Adrenal gland (tissue), 12 donors: ENCODE results near the gene ATXN1. TPM values are rescaled to one million over a fixed set of nuclear protein-coding genes. Genes with fewer than 3 reads are reported as not detected.
A peak's percentile ranks its signal among the peaks of the same experiment; 100 is the strongest.

Experiments used
- DNase-seq, 7 donors: peaks; one replicate each; pipeline ENCODE4 v3.0.0-alpha.2; 2019 to 2020
- H3K27ac ChIP-seq, 5 donors: fragments of 200-600 bp; sonication (generic) in 4 of 5; 1 replicate in 3 of 5; 2 replicates in 2 of 5; pipeline versions ENCODE4 v1.5.1 to v1.8.0; 2016 to 2020; ENCODE audit warnings: mild to moderate bottlenecking in 1 of 5
- H3K27me3 ChIP-seq: fragments of 200-600 bp; 2 replicates; pipeline ENCODE4 v1.8.0; 2021
- H3K36me3 ChIP-seq, 2 donors: fragments of 200-600 bp; replicated peaks in 1 of 2; 1 replicate in 1 of 2; 2 replicates in 1 of 2; pipeline versions ENCODE4 v1.5.1 to v1.8.0; 2018 to 2022
- H3K4me1 ChIP-seq, 2 donors: fragments of 200-600 bp; replicated peaks in 1 of 2; 1 replicate in 1 of 2; 2 replicates in 1 of 2; pipeline versions ENCODE4 v1.5.1 to v1.8.0; 2018 to 2021
- H3K4me3 ChIP-seq, 4 donors: fragments of 200-600 bp; sonication (generic) in 3 of 4; one replicate each; pipeline ENCODE4 v1.5.1; 2016 to 2018
- H3K9me3 ChIP-seq, 3 donors: fragments of 200-600 bp; sonication (generic) in 1 of 3; replicated peaks in 1 of 3; 1 replicate in 2 of 3; 2 replicates in 1 of 3; pipeline versions ENCODE4 v1.5.1 to v1.8.0; 2016 to 2021
- POLR2A ChIP-seq, 2 donors: fragments of 450-650 bp; IDR thresholded peaks; one replicate each; pipeline ENCODE4 v1.6.1; 2017; ENCODE audit warnings: antibody characterized with exemption in 2 of 2, mild to moderate bottlenecking in 2 of 2, moderate library complexity in 1 of 2
- whole genome bisulfite sequencing, 4 donors: extraction: QIAGEN DNeasy Blood & Tissue Kit in 2 of 4; methylation state at CpG; one replicate each; pipeline versions ENCODE4 v1.1.5 to v1.1.7; 2013 to 2017; 5-methylcytosine and 5-hydroxymethylcytosine counted together
- intact Hi-C, 2 donors: fragments of 100-400 bp; cut with DNase I; formaldehyde crosslinking; loops; one replicate each; pipeline versions ENCODE4 v1.14.1 to v1.15.0; 2022 to 2023
- polyA plus RNA-seq, 3 donors: library from polyadenylated mRNA; stranded (reverse); fragments of 200-250 nt in 2 of 3; fragments of 350-450 nt in 1 of 3; fragmentation: Illumina TruSeq in 1 of 3; extraction: RNeasy Lipid Tissue Mini Kit (QIAGEN cat#74804) in 1 of 3; gene quantifications; one replicate each; pipeline ENCODE4 v1.2.3, GENCODE V29; 2013 to 2014
- total RNA-seq, 9 donors: library from RNA; depleted of rRNA in 4 of 9; stranded (reverse); fragments of >200 nt in 4 of 9; fragments of 120-200 nt in 1 of 9; fragmentation: NEBNext Ultra II Directional in 1 of 9; extraction: Animal tissue kit (Norgen Biotek cat#: 25700) in 1 of 9; gene quantifications; one replicate each; pipeline versions ENCODE4 v1.1.0 to v1.2.4, GENCODE V29; 2013 to 2023
- TF ChIP-seq, protein P1 (sequence below), 6 experiments: fragments of 450-650 bp in 4 of 6; fragments of 200-600 bp in 2 of 6; sonication (generic) in 1 of 6; IDR thresholded peaks; 1 replicate in 5 of 6; 2 replicates in 1 of 6; pipeline versions ENCODE4 v1.5.1 to v1.8.0; 2016 to 2021; ENCODE audit warnings: antibody characterized with exemption in 6 of 6, mild to moderate bottlenecking in 2 of 6, moderate library complexity in 1 of 6
- donor health status: healthy with polysubstance abuse.
- donor health status: Bipolar disorder and iron deficiency.
- donor health status: DM: yes; HTN: yes; CAD: no.
- donor health status: DM: no; HTN: no; CAD: no.
- donor health status: DM: no; HTN: no; CAD: no.
- donor health status: DM: yes; HTN: yes; CAD: no.

Gene ATXN1
- total and polyA plus RNA-seq, 12 donors = 3.4 to 51.3 (median 25.4) TPM

DNA sequence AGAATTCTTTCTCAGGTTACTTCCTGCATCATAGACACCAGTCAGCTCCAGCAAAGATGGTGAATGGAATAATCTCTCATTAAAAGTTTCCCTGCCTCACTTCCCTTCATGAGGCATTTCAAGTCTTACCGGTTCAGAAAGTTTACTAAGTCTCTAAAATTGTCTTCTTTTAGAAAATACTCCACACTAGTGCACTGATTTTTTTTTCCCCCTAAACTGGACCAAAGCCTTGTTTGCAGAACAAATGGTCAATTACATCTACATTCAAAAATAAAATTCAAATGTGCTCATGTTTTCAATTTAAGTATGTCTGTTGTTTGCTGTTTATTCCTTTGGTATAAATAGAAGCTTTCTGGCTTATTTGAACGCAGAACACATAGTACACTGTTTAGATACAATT lies 411.7 kb downstream of the ATXN1 start:
- H3K27me3 ChIP-seq = no peaks in the 10 kb centered on the region
- no peak overlapping the region for H3K27ac ChIP-seq
- peaks cover 11 to 20% of the 10 kb centered on the region in 2 donors for H3K4me1 ChIP-seq
- WGBS, 4 donors = 88 to 96% (median 93%) methylated on average over 2 of the region's 2 CpGs
- TF ChIP-seq, protein P1, sequence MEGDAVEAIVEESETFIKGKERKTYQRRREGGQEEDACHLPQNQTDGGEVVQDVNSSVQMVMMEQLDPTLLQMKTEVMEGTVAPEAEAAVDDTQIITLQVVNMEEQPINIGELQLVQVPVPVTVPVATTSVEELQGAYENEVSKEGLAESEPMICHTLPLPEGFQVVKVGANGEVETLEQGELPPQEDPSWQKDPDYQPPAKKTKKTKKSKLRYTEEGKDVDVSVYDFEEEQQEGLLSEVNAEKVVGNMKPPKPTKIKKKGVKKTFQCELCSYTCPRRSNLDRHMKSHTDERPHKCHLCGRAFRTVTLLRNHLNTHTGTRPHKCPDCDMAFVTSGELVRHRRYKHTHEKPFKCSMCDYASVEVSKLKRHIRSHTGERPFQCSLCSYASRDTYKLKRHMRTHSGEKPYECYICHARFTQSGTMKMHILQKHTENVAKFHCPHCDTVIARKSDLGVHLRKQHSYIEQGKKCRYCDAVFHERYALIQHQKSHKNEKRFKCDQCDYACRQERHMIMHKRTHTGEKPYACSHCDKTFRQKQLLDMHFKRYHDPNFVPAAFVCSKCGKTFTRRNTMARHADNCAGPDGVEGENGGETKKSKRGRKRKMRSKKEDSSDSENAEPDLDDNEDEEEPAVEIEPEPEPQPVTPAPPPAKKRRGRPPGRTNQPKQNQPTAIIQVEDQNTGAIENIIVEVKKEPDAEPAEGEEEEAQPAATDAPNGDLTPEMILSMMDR (IDR thresholded peaks at IDR 0.05) = no peak
- no peak for TF ChIP-seq POLR2A (IDR thresholded peaks at IDR 0.05)
- H3K9me3 ChIP-seq = no peaks in the 10 kb centered on the region
- no peaks in the 10 kb centered on the region for H3K36me3 ChIP-seq
- DNase-seq = no peak
- no peak overlapping the region for H3K4me3 ChIP-seq
- intact Hi-C loops = no loop called here

DNA sequence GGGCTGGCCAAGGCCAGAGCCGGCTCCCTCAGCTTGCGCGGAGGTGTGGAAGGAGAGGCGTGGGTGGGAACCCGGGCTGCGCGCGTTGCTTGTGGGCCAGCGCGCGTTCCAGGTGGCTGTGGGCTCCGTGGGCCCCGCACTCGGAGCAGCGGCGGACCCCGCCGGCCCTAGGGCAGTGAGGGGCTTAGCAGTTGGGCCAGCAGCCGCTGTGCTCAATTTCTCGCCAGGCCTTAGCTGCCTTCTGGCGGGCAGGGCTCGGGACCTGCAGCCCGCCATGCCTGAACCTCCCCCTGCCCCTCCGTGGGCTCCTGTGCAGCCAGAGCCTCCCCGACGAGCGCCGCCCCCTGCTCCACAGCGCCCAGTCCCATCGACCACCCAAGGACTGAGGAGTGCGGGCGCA lies 414.4 kb downstream of the ATXN1 start:
- intact Hi-C loops = no loop called here
- H3K27ac ChIP-seq = no peak overlapping the region
- H3K36me3 ChIP-seq = no peaks in the 10 kb centered on the region
- H3K9me3 ChIP-seq = no peaks in the 10 kb centered on the region
- WGBS, 4 donors = 97 to 100% (median 99%) methylated on average over 6 to 32 of the region's 32 CpGs
- TF ChIP-seq, protein P1 (IDR thresholded peaks at IDR 0.05) = no peak
- TF ChIP-seq POLR2A (IDR thresholded peaks at IDR 0.05) = no peak
- no peak overlapping the region for H3K4me3 ChIP-seq
- no peak for DNase-seq
- peaks cover 11 to 22% of the 10 kb centered on the region in 2 donors for H3K4me1 ChIP-seq
- H3K27me3 ChIP-seq = no peaks in the 10 kb centered on the region

DNA sequence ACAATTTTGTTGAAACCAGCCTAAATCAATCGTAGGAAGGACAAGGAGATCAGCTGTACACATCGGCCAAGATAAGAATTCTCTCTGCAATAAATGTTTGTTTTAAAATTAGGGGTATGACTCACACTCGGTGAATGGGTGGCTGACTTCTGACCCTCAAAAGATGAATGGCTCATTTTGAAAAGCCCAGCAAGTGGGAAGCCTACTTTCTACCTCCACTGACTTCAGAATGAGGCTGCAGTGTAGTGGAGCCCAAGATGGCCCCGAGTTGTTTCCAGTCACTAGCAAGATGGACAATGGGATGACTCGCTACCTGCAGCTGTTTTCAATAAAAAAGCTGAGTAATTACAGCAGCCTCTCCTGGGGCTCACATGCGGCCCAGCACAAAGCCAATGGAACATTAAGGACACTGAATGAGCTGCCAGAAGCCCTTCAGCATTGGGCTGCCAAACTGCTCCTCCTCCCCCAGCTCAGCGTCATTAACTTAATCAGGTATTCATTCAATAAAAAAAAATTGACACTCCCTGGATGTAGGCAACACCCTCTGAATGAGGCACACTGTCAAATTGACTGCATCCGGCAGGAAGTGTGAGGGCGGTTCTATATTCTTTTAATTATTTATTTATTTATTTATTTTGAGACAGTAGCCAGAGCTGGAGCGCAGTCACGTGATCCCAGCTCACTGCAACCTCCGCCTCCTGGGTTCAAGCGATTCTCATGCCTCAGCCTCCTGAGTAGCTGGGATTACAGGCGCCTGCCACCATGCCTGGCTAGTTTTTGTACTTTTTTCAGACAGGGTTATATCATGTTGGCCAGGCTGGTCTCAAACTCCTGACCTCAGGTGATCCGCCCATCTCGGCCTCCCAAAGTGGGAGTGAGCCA lies 415.6 kb downstream of the ATXN1 start:
- H3K27me3 ChIP-seq = no peaks in the 10 kb centered on the region
- 61 to 68% (median 63%) methylated on average over 16 of the region's 16 CpGs for WGBS, 4 donors
- no peaks in the 10 kb centered on the region for H3K9me3 ChIP-seq
- H3K27ac ChIP-seq = peak overlapping the region; percentile 17 to 78 (median 70)
- intact Hi-C loops = no loop called here
- DNase-seq = peak in 6 of 7 donors; percentile 57 to 82 (median 70)
- peaks cover 11 to 17% of the 10 kb centered on the region in 2 donors for H3K4me1 ChIP-seq
- no peaks in the 10 kb centered on the region for H3K36me3 ChIP-seq
- no peak overlapping the region for H3K4me3 ChIP-seq
- TF ChIP-seq POLR2A (IDR thresholded peaks at IDR 0.05) = peak in 1 of 2 donors; percentile 42
- TF ChIP-seq, protein P1 (IDR thresholded peaks at IDR 0.05) = no peak

DNA sequence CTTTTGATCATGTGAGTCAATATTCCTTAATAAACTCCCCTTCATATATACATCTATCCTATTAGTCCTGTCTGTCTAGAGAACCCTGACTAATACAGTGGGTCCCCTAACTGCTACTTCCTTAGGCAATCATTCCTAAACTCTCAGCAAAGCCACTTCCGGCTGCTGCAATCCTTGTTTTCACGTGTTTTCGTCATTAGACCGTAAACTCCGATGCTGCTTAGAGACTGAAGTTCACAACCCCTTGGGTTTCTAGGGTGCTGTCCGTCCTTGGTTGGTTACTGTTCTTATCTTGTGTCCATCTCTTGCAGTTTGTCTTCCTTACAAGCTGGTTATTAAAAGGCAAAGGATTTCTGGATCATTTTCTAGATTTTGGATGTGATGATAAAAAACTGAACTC lies 416.5 kb downstream of the ATXN1 start:
- WGBS, 4 donors = 75 to 80% (median 77%) methylated on average over 6 of the region's 6 CpGs
- Histone ChIP-seq H3K4me1 (peaks cover 11 to 17% of the 10 kb centered on the region in 2 donors), H3K9me3 (no peaks in the 10 kb centered on the region), H3K4me3 (no peak overlapping the region), H3K36me3 (no peaks in the 10 kb centered on the region), H3K27me3 (no peaks in the 10 kb centered on the region), H3K27ac (peak overlapping the region; percentile 17 to 78 (median 70))
- peak in 1 of 7 donors; percentile 46 for DNase-seq
- TF ChIP-seq POLR2A (IDR thresholded peaks at IDR 0.05) = no peak
- TF ChIP-seq, protein P1 (IDR thresholded peaks at IDR 0.05) = no peak
- intact Hi-C loops = no loop called here
